Liver (tissue), 9 donors: ENCODE results near the gene ZNF414. TPM values are rescaled to one million over a fixed set of nuclear protein-coding genes. Genes with fewer than 3 reads are reported as not detected.

Experiments
- DNase-seq: peaks from one replicate; pipeline ENCODE4 v3.0.0-alpha.2; 2017; ENCODE audit warnings: low spot score
- H3K27ac ChIP-seq, 2 donors: one replicate each; pipeline ENCODE4 v1.7.0; 2013; ENCODE audit warnings: inconsistent platforms in 2 of 2, low read length in 2 of 2, control low read depth in 1 of 2, low read depth in 1 of 2, mild to moderate bottlenecking in 1 of 2
- H3K27me3 ChIP-seq, 4 donors: one replicate each; pipeline versions ENCODE4 v1.6.1 to v1.7.0; 2013; ENCODE audit warnings: low read length in 3 of 4, inconsistent platforms in 1 of 4, mild to moderate bottlenecking in 1 of 4, moderate library complexity in 1 of 4; ENCODE audit not compliant: control insufficient read depth in 4 of 4, insufficient read depth in 4 of 4
- H3K36me3 ChIP-seq, 4 donors: one replicate each; pipeline versions ENCODE4 v1.6.1 to v1.7.0; 2013; ENCODE audit warnings: low read length in 3 of 4, mild to moderate bottlenecking in 3 of 4, low read depth in 1 of 4, moderate library complexity in 1 of 4; ENCODE audit not compliant: control insufficient read depth in 4 of 4, insufficient read depth in 3 of 4
- H3K4me1 ChIP-seq, 4 donors: one replicate each; pipeline versions ENCODE4 v1.6.1 to v1.7.0; 2013; ENCODE audit warnings: low read length in 3 of 4, mild to moderate bottlenecking in 3 of 4, moderate library complexity in 1 of 4; ENCODE audit not compliant: control insufficient read depth in 4 of 4, insufficient read depth in 4 of 4
- H3K4me3 ChIP-seq, 3 donors: one replicate each; pipeline versions ENCODE4 v1.6.1 to v1.7.0; 2013; ENCODE audit warnings: low read length in 3 of 3, control low read depth in 1 of 3, low read depth in 1 of 3, mild to moderate bottlenecking in 1 of 3
- H3K9ac ChIP-seq, 2 donors: one replicate each; pipeline ENCODE4 v1.7.0; 2013; ENCODE audit warnings: low read length in 2 of 2, mild to moderate bottlenecking in 2 of 2, moderate library complexity in 2 of 2, control low read depth in 1 of 2, low read depth in 1 of 2
- H3K9me3 ChIP-seq, 4 donors: one replicate each; pipeline versions ENCODE4 v1.6.1 to v1.7.0; 2013; ENCODE audit warnings: low read length in 3 of 4; ENCODE audit not compliant: control insufficient read depth in 4 of 4
- EGR1 ChIP-seq, 2 donors: IDR thresholded peaks; 2 replicates each; pipeline ENCODE4 v1.6.1; 2016 to 2018; ENCODE audit warnings: antibody characterized with exemption in 2 of 2, low read depth in 2 of 2
- FOXA2 ChIP-seq: IDR thresholded peaks from 2 replicates; pipeline ENCODE4 v1.6.1; 2016; ENCODE audit warnings: antibody characterized with exemption
- GABPA ChIP-seq, 2 donors: IDR thresholded peaks in 1 of 2; conservative IDR thresholded peaks in 1 of 2; 2 replicates each; pipeline ENCODE4 v1.6.1; 2016; ENCODE audit warnings: antibody characterized with exemption in 2 of 2, mild to moderate bottlenecking in 1 of 2, moderate library complexity in 1 of 2
- HNF4A ChIP-seq, 2 donors: conservative IDR thresholded peaks; 2 replicates each; pipeline ENCODE4 v1.6.1; 2016; ENCODE audit warnings: antibody characterized with exemption in 2 of 2, mild to moderate bottlenecking in 2 of 2
- HNF4G ChIP-seq: IDR thresholded peaks from 2 replicates; pipeline ENCODE4 v1.6.1; 2016; ENCODE audit warnings: antibody characterized with exemption
- JUND ChIP-seq, 2 donors: IDR thresholded peaks; 2 replicates each; pipeline ENCODE4 v1.6.1; 2016; ENCODE audit warnings: antibody characterized with exemption in 2 of 2
- NR2F2 ChIP-seq: IDR thresholded peaks from 2 replicates; pipeline ENCODE4 v1.6.1; 2016; ENCODE audit warnings: antibody characterized with exemption
- RXRA ChIP-seq, 2 donors: IDR thresholded peaks; 2 replicates each; pipeline ENCODE4 v1.6.1; 2017 to 2018; ENCODE audit warnings: antibody characterized with exemption in 2 of 2, mild to moderate bottlenecking in 1 of 2
- TAF1 ChIP-seq: conservative IDR thresholded peaks from 2 replicates; pipeline ENCODE4 v1.6.1; 2016; ENCODE audit warnings: antibody characterized with exemption, mild to moderate bottlenecking
- WGBS: extraction: QIAGEN DNeasy Blood & Tissue Kit; methylation state at CpG from one replicate; pipeline ENCODE4 v1.1.7; 2013; 5-methylcytosine and 5-hydroxymethylcytosine counted together
- polyA plus RNA-seq, 2 donors: library from polyadenylated mRNA; stranded (reverse) in 1 of 2; unstranded in 1 of 2; fragments of 200-250 nt in 1 of 2; fragments of >200 nt in 1 of 2; fragmentation: Nextera tagmentation in 1 of 2; extraction: Ambion mirVana in 1 of 2; gene quantifications; one replicate each; pipeline versions ENCODE4 v1.2.1 to v1.2.3, GENCODE V29; 2013 to 2015
- total RNA-seq, 2 donors: library from RNA; depleted of rRNA; stranded (reverse); fragments of >200 nt; gene quantifications; one replicate each; pipeline ENCODE4 v1.2.3, GENCODE V29; 2014
- TF ChIP-seq, protein P1 (sequence below): IDR thresholded peaks from 2 replicates; pipeline ENCODE4 v1.6.1; 2016; ENCODE audit warnings: antibody characterized with exemption, mild to moderate bottlenecking
- TF ChIP-seq, protein P2 (sequence below): fragments of 150-350 bp; IDR thresholded peaks from 2 replicates; pipeline ENCODE4 v1.5.1; 2017; ENCODE audit warnings: improper control_type of control experiment, low read depth, low read length; ENCODE audit not compliant: missing input control
- TF ChIP-seq, protein P3 (sequence below): IDR thresholded peaks from 2 replicates; pipeline ENCODE4 v1.6.1; 2016; ENCODE audit warnings: antibody characterized with exemption
- TF ChIP-seq, protein P4 (sequence below): IDR thresholded peaks from 2 replicates; pipeline ENCODE4 v1.6.1; 2016; ENCODE audit warnings: antibody characterized with exemption
- TF ChIP-seq, protein P5 (sequence below): IDR thresholded peaks from 2 replicates; pipeline ENCODE4 v1.6.1; 2016; ENCODE audit warnings: antibody characterized with exemption
- donor health status: healthy.
- donor health status: healthy.
- donor health status: healthy.
- donor health status: healthy.
- donor health status: healthy.

The ZNF414 gene
- total and polyA plus RNA-seq, 4 donors: 3.5 to 16.0 (median 7.2) TPM

DNA sequence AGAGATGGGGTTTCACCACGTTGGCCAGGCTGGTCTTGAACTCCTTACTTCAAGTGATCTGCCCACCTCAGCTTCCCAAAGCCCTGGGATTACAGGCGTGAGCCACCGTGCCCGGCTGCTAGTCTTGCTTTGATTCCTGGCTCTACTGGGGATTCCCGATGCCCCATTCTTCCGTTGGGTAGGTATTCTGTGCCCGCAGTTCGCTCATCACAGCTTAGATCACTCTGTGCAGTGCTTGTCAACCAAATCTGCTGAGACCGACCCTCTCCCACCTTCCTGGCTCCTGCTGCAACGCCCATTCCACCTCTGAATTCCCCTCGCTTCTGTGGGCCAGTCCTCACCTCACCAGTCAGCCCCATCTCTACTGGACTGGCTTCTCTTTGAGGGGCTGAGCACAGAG, 4.6 kb upstream of the ZNF414 start:
- no peak overlapping the region for H3K4me3 ChIP-seq
- DNase-seq: no peak
- H3K9me3 ChIP-seq: no peaks in the 10 kb centered on the region
- H3K9ac ChIP-seq: no peak overlapping the region
- TF ChIP-seq, protein P1, sequence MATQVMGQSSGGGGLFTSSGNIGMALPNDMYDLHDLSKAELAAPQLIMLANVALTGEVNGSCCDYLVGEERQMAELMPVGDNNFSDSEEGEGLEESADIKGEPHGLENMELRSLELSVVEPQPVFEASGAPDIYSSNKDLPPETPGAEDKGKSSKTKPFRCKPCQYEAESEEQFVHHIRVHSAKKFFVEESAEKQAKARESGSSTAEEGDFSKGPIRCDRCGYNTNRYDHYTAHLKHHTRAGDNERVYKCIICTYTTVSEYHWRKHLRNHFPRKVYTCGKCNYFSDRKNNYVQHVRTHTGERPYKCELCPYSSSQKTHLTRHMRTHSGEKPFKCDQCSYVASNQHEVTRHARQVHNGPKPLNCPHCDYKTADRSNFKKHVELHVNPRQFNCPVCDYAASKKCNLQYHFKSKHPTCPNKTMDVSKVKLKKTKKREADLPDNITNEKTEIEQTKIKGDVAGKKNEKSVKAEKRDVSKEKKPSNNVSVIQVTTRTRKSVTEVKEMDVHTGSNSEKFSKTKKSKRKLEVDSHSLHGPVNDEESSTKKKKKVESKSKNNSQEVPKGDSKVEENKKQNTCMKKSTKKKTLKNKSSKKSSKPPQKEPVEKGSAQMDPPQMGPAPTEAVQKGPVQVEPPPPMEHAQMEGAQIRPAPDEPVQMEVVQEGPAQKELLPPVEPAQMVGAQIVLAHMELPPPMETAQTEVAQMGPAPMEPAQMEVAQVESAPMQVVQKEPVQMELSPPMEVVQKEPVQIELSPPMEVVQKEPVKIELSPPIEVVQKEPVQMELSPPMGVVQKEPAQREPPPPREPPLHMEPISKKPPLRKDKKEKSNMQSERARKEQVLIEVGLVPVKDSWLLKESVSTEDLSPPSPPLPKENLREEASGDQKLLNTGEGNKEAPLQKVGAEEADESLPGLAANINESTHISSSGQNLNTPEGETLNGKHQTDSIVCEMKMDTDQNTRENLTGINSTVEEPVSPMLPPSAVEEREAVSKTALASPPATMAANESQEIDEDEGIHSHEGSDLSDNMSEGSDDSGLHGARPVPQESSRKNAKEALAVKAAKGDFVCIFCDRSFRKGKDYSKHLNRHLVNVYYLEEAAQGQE: no peak
- TF ChIP-seq NR2F2: no peak
- TF ChIP-seq RXRA (IDR thresholded peaks at IDR 0.05): no peak
- TF ChIP-seq EGR1 (IDR thresholded peaks at IDR 0.05; ENCODE audit: low read depth in 2 of 2): no peak
- 91% methylated on average over 11 of the region's 11 CpGs for WGBS
- peaks cover 0 to 8% (median 3%) of the 10 kb centered on the region in 4 donors for H3K4me1 ChIP-seq
- no peak overlapping the region for H3K27ac ChIP-seq
- no peaks in the 10 kb centered on the region for H3K36me3 ChIP-seq
- no peaks in the 10 kb centered on the region for H3K27me3 ChIP-seq

DNA sequence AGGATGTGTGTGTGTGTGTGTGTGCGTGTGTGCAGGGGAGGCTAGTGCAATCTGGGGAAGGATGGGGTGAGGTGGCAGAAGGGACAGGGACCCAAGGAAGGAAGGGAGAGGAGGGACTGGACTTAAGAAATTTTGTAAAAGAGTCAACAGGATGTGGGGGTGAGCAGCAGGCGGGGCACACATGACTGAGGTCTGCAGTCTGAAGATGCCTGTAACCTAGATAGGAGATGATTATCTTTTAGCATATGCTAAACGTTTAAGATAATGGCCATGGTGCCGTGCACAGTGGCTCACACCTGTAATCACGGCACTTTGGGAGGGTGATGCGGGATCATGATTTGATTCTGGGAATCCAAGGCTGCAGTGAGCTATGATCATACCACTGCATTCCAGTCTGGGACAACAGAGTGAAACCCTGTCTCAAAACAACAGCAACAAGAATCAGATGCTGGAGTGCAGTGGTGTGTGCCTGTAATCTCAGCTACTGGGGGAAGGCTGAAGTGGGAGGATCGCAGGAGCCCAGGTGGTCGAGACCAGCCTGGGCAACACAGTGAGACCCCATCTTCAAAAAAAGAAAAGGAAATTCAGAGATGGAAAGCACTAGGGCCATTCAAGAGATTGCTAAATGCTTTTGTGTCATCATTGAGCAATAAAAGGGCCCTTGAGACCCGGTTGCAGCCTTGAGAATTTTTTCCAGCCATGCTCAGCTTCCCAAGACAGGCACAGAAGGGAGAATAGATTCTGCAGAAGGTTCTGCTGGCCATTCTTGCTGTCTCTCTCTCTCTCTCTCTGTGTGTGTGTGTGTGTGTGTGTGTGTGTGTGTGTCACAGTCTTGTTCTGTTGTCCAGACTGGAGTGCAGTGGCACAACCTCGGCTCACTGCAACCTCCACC, 3.8 kb upstream of the ZNF414 start:
- Histone ChIP-seq H3K9ac (no peak overlapping the region), H3K27me3 (no peaks in the 10 kb centered on the region), H3K27ac (peak overlapping the region in 1 of 2 donors; percentile 6), H3K4me3 (no peak overlapping the region), H3K36me3 (no peaks in the 10 kb centered on the region), H3K4me1 (peaks cover 4 to 15% (median 10%) of the 10 kb centered on the region in 4 donors), H3K9me3 (no peaks in the 10 kb centered on the region)
- no peak for TF ChIP-seq RXRA (IDR thresholded peaks at IDR 0.05)
- no peak for TF ChIP-seq NR2F2
- TF ChIP-seq GABPA (IDR thresholded peaks at IDR 0.05 in 1 of 2, conservative IDR thresholded peaks at IDR 0.05 in 1 of 2): no peak
- TF ChIP-seq HNF4G: no peak
- TF ChIP-seq HNF4A (conservative IDR thresholded peaks at IDR 0.05): no peak
- TF ChIP-seq, protein P2, sequence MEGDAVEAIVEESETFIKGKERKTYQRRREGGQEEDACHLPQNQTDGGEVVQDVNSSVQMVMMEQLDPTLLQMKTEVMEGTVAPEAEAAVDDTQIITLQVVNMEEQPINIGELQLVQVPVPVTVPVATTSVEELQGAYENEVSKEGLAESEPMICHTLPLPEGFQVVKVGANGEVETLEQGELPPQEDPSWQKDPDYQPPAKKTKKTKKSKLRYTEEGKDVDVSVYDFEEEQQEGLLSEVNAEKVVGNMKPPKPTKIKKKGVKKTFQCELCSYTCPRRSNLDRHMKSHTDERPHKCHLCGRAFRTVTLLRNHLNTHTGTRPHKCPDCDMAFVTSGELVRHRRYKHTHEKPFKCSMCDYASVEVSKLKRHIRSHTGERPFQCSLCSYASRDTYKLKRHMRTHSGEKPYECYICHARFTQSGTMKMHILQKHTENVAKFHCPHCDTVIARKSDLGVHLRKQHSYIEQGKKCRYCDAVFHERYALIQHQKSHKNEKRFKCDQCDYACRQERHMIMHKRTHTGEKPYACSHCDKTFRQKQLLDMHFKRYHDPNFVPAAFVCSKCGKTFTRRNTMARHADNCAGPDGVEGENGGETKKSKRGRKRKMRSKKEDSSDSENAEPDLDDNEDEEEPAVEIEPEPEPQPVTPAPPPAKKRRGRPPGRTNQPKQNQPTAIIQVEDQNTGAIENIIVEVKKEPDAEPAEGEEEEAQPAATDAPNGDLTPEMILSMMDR: no peak
- no peak for TF ChIP-seq TAF1
- TF ChIP-seq, protein P3, sequence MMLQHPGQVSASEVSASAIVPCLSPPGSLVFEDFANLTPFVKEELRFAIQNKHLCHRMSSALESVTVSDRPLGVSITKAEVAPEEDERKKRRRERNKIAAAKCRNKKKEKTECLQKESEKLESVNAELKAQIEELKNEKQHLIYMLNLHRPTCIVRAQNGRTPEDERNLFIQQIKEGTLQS: no peak
- TF ChIP-seq, protein P4, sequence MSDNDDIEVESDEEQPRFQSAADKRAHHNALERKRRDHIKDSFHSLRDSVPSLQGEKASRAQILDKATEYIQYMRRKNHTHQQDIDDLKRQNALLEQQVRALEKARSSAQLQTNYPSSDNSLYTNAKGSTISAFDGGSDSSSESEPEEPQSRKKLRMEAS: no peak
- TF ChIP-seq JUND (IDR thresholded peaks at IDR 0.05): no peak
- TF ChIP-seq, protein P5, sequence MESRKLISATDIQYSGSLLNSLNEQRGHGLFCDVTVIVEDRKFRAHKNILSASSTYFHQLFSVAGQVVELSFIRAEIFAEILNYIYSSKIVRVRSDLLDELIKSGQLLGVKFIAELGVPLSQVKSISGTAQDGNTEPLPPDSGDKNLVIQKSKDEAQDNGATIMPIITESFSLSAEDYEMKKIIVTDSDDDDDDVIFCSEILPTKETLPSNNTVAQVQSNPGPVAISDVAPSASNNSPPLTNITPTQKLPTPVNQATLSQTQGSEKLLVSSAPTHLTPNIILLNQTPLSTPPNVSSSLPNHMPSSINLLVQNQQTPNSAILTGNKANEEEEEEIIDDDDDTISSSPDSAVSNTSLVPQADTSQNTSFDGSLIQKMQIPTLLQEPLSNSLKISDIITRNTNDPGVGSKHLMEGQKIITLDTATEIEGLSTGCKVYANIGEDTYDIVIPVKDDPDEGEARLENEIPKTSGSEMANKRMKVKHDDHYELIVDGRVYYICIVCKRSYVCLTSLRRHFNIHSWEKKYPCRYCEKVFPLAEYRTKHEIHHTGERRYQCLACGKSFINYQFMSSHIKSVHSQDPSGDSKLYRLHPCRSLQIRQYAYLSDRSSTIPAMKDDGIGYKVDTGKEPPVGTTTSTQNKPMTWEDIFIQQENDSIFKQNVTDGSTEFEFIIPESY: no peak
- TF ChIP-seq FOXA2: no peak
- no peak for DNase-seq
- WGBS: 54% methylated on average over 10 of the region's 10 CpGs
